OCI-LY3 (cell line): Measurements from ENCODE around the gene IGIP.

Experiments
- H2AFZ ChIP-seq: fragments of 200-600, 300-600 bp; shearing (Covaris generic); 2 replicates; pipeline ENCODE4 v1.6.0; 2014; ENCODE audit warnings: antibody characterized with exemption, low read depth, low read length
- H3K27ac ChIP-seq: fragments of 200-600, 300-600 bp; sonication (generic); 2 replicates; pipeline ENCODE4 v1.5.1; 2014; ENCODE audit warnings: mild to moderate bottlenecking, low read length, moderate library complexity, mixed read lengths
- H3K27me3 ChIP-seq: fragments of 200-600, 300-600 bp; sonication (generic); 2 replicates; pipeline ENCODE4 v1.6.1; 2014; ENCODE audit warnings: low read depth, low read length, mixed read lengths
- H3K36me3 ChIP-seq: fragments of 200-600, 300-600 bp; sonication (generic); replicated peaks from 2 replicates; pipeline ENCODE3; 2014; ENCODE audit warnings: low read depth, low read length, mixed read lengths
- H3K4me1 ChIP-seq: fragments of 300-600, 200-600 bp; sonication (generic); 2 replicates; pipeline ENCODE4 v1.6.1; 2014; ENCODE audit warnings: low read length, mixed read lengths
- H3K4me2 ChIP-seq: fragments of 200-600, 300-600 bp; sonication (generic); 2 replicates; pipeline ENCODE4 v1.6.1; 2014; ENCODE audit warnings: low read length, mixed read lengths
- H3K4me3 ChIP-seq: fragments of 300-600, 200-600 bp; sonication (generic); 2 replicates; pipeline ENCODE4 v1.5.1; 2014; ENCODE audit warnings: antibody characterized with exemption, mild to moderate bottlenecking, low read length, moderate library complexity
- H3K79me2 ChIP-seq: fragments of 300-600, 200-600 bp; shearing (Covaris generic); 2 replicates; pipeline ENCODE4 v1.6.1; 2014; ENCODE audit warnings: mild to moderate bottlenecking, low read length, mixed read lengths
- H3K9ac ChIP-seq: fragments of 300-600, 200-600 bp; shearing (Covaris generic); 2 replicates; pipeline ENCODE4 v1.6.0; 2014; ENCODE audit warnings: mild to moderate bottlenecking, low read length, moderate library complexity
- H3K9me3 ChIP-seq: fragments of 200-600, 300-600 bp; shearing (Covaris generic); 2 replicates; pipeline ENCODE4 v1.6.1; 2014; ENCODE audit warnings: low read length, mixed read lengths; ENCODE audit not compliant: insufficient read depth
- H4K20me1 ChIP-seq: fragments of 200-600, 300-600 bp; sonication (generic); 2 replicates; pipeline ENCODE4 v1.6.1; 2016; ENCODE audit warnings: low read length, mixed read lengths; ENCODE audit not compliant: insufficient read depth
- CTCF ChIP-seq: fragments of 200-600, 300-600 bp; sonication (generic); IDR thresholded peaks from 2 replicates; pipeline ENCODE4 v1.5.1; 2014; ENCODE audit warnings: antibody characterized with exemption, low read length, low read depth
- EZH2phosphoT487 ChIP-seq: fragments of 200-600 bp; shearing (Covaris generic); IDR thresholded peaks from 2 replicates; pipeline ENCODE4 v1.6.1; 2018; ENCODE audit warnings: antibody characterized with exemption, mixed run types, low read depth

Gene IGIP

GRCh38 chr5:140113180-140113698, 12.5 kb upstream of the IGIP start:
- H4K20me1 ChIP-seq = peaks cover 22% of the 10 kb centered on the region; the same call in 1 of the 2 replicates
- peak overlapping the region; percentile 83 for H3K9ac ChIP-seq
- H2AFZ ChIP-seq = no peak overlapping the region
- no peak for TF ChIP-seq EZH2phosphoT487
- no peaks in the 10 kb centered on the region for H3K36me3 ChIP-seq
- peak overlapping the region; percentile 52 for H3K27ac ChIP-seq
- peaks cover 35% of the 10 kb centered on the region for H3K4me1 ChIP-seq
- no peaks in the 10 kb centered on the region for H3K9me3 ChIP-seq
- H3K79me2 ChIP-seq = peaks cover 71% of the 10 kb centered on the region
- H3K27me3 ChIP-seq = no peaks in the 10 kb centered on the region; the same call in 1 of the 2 replicates
- H3K4me2 ChIP-seq = peak overlapping the region; percentile 97
- H3K4me3 ChIP-seq = peak overlapping the region; percentile 97

GRCh38 chr5:140113699-140114263, 12.0 kb upstream of the IGIP start, which contains the start of gene PURA:
PURA (plus strand) TSS chr5:140114109; CDS start chr5:140114182, 73 bp downstream.
- peaks cover 34% of the 10 kb centered on the region for H3K4me1 ChIP-seq
- peak within 1 kb of the TSS; percentile 97 for H3K4me3 ChIP-seq
- H3K27ac ChIP-seq = peak within 1 kb of the TSS; percentile 52
- TF ChIP-seq EZH2phosphoT487 = no peak
- TF ChIP-seq CTCF = peak; percentile 13; the same call in 1 of the 2 replicates
- no peaks in the 10 kb centered on the region; the same call in 1 of the 2 replicates for H3K27me3 ChIP-seq
- H3K4me2 ChIP-seq = peak within 1 kb of the TSS; percentile 97
- peak within 1 kb of the TSS; percentile 83 for H3K9ac ChIP-seq
- no peaks in the 10 kb centered on the region for H3K9me3 ChIP-seq
- H2AFZ ChIP-seq = no peak within 1 kb of the TSS
- peaks cover 70% of the 10 kb centered on the region for H3K79me2 ChIP-seq
- H4K20me1 ChIP-seq = peaks cover 22% of the 10 kb centered on the region; the same call in 1 of the 2 replicates
- H3K36me3 ChIP-seq = no peaks in the 10 kb centered on the region

GRCh38 chr5:140114341-140115185, 11.2 kb upstream of the IGIP start:
- H3K36me3 ChIP-seq = no peaks in the 10 kb centered on the region
- H4K20me1 ChIP-seq = peaks cover 22% of the 10 kb centered on the region; the same call in 1 of the 2 replicates
- H3K4me1 ChIP-seq = peaks cover 26% of the 10 kb centered on the region
- H3K27ac ChIP-seq = peak overlapping the region; percentile 52
- H3K79me2 ChIP-seq = peaks cover 62% of the 10 kb centered on the region
- no peaks in the 10 kb centered on the region; the same call in 1 of the 2 replicates for H3K27me3 ChIP-seq
- H3K9me3 ChIP-seq = no peaks in the 10 kb centered on the region
- H2AFZ ChIP-seq = no peak overlapping the region
- H3K9ac ChIP-seq = peak overlapping the region; percentile 83
- peak overlapping the region; percentile 91 for H3K4me2 ChIP-seq
- TF ChIP-seq EZH2phosphoT487 (no peak), CTCF (no peak)
- peak overlapping the region; percentile 97 for H3K4me3 ChIP-seq

- Histone ChIP-seq H4K20me1 (peaks cover 22% of the 10 kb centered on the region; the same call in 1 of the 2 replicates), H3K4me1 (peaks cover 25% of the 10 kb centered on the region), H3K9me3 (no peaks in the 10 kb centered on the region), H3K9ac (peak overlapping the region; percentile 83), H3K27me3 (no peaks in the 10 kb centered on the region; the same call in 1 of the 2 replicates), H3K79me2 (peaks cover 56% of the 10 kb centered on the region), H3K27ac (no peak overlapping the region), H3K36me3 (no peaks in the 10 kb centered on the region), H3K4me3 (peak overlapping the region; percentile 97), H3K4me2 (peak overlapping the region; percentile 91), H2AFZ (no peak overlapping the region)
- no peak for TF ChIP-seq EZH2phosphoT487
- TF ChIP-seq CTCF = no peak
Measured at GRCh38 chr5:140115186-140115500, 10.6 kb upstream of the IGIP start.
